ENCODE data around the gene EPAS1.

GRCh38 chr2:46394649-46395510 lies 97.7 kb downstream of the EPAS1 start:
- TF ChIP-seq, protein P1, sequence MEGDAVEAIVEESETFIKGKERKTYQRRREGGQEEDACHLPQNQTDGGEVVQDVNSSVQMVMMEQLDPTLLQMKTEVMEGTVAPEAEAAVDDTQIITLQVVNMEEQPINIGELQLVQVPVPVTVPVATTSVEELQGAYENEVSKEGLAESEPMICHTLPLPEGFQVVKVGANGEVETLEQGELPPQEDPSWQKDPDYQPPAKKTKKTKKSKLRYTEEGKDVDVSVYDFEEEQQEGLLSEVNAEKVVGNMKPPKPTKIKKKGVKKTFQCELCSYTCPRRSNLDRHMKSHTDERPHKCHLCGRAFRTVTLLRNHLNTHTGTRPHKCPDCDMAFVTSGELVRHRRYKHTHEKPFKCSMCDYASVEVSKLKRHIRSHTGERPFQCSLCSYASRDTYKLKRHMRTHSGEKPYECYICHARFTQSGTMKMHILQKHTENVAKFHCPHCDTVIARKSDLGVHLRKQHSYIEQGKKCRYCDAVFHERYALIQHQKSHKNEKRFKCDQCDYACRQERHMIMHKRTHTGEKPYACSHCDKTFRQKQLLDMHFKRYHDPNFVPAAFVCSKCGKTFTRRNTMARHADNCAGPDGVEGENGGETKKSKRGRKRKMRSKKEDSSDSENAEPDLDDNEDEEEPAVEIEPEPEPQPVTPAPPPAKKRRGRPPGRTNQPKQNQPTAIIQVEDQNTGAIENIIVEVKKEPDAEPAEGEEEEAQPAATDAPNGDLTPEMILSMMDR (IDR thresholded peaks at IDR 0.05; ENCODE audit: insufficient read depth, low read length): no peak
- TF ChIP-seq, protein P2, sequence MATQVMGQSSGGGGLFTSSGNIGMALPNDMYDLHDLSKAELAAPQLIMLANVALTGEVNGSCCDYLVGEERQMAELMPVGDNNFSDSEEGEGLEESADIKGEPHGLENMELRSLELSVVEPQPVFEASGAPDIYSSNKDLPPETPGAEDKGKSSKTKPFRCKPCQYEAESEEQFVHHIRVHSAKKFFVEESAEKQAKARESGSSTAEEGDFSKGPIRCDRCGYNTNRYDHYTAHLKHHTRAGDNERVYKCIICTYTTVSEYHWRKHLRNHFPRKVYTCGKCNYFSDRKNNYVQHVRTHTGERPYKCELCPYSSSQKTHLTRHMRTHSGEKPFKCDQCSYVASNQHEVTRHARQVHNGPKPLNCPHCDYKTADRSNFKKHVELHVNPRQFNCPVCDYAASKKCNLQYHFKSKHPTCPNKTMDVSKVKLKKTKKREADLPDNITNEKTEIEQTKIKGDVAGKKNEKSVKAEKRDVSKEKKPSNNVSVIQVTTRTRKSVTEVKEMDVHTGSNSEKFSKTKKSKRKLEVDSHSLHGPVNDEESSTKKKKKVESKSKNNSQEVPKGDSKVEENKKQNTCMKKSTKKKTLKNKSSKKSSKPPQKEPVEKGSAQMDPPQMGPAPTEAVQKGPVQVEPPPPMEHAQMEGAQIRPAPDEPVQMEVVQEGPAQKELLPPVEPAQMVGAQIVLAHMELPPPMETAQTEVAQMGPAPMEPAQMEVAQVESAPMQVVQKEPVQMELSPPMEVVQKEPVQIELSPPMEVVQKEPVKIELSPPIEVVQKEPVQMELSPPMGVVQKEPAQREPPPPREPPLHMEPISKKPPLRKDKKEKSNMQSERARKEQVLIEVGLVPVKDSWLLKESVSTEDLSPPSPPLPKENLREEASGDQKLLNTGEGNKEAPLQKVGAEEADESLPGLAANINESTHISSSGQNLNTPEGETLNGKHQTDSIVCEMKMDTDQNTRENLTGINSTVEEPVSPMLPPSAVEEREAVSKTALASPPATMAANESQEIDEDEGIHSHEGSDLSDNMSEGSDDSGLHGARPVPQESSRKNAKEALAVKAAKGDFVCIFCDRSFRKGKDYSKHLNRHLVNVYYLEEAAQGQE (IDR thresholded peaks at IDR 0.05; ENCODE audit: insufficient replicate concordance, low read depth): no peak
- TF ChIP-seq POLR2AphosphoS5 (IDR thresholded peaks at IDR 0.05; ENCODE audit: low read depth): no peak
- TF ChIP-seq SPI1 (IDR thresholded peaks at IDR 0.05; ENCODE audit: borderline replicate concordance, low read depth): no peak
- no peak for TF ChIP-seq GABPA (IDR thresholded peaks at IDR 0.05; ENCODE audit: low read depth)

All from HL-60 (cell line).